MM.1S (cell line): Measurements from ENCODE around the gene WDR64.

Experiments used
- CTCF ChIP-seq: fragments of 300-600 bp; sonication (generic); IDR thresholded peaks from 2 replicates; pipeline ENCODE4 v1.5.1; 2016; ENCODE audit warnings: antibody characterized with exemption, low read length, mixed read lengths
- EZH2 ChIP-seq: fragments of 300-600 bp; sonication (generic); optimal IDR thresholded peaks from 2 replicates; pipeline ENCODE3; 2017; ENCODE audit warnings: low read depth, mild to moderate bottlenecking, antibody characterized with exemption, low read length, mixed read lengths
- EZH2phosphoT487 ChIP-seq: fragments of 300-600 bp; sonication (generic); IDR thresholded peaks from 2 replicates; pipeline ENCODE4 v1.6.1; 2018; ENCODE audit warnings: antibody characterized with exemption, low read length

GRCh38 chr1:241612533-241613477 lies 39.3 kb upstream of the WDR64 start:
- no peak for TF ChIP-seq CTCF
- TF ChIP-seq EZH2 = no peak
- no peak for TF ChIP-seq EZH2phosphoT487
